ENCODE data around the gene EED.

DNA sequence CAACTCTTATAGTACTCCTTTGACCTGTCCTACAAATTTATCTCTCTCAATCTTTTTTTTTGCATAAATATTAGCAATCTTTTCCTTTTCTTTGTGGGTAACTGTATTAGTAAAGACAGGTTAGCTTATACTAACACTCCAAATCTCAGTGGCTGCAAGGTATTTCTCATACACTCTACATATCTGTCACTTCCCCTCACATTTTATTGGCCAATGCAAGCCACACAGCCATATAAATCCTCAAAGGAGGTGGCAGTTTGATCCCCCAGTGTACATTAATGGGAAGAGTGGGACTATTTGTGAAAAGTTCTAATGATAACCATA lies 42.6 kb upstream of the EED start:
- no peak for TF ChIP-seq CTCF (IDR thresholded peaks at IDR 0.05; ENCODE audit: low read depth, low read length, missing input control)
- no peak for TF ChIP-seq MAX (IDR thresholded peaks at IDR 0.05)
